ENCODE measurements around the gene S100A16. TPM values are rescaled to one million over a fixed set of nuclear protein-coding genes. Genes with fewer than 3 reads are reported as not detected.

S100A16 gene
- total RNA-seq, 1 experiment from 2014 or later = not detected

GRCh38 chr1:153633754-153634665 lies 21.1 kb upstream of the S100A16 start, which contains the start of gene CHTOP:
Gene CHTOP (plus strand): TSS chr1:153634066. CDS start chr1:153636589, 2,523 bp downstream.
- Histone ChIP-seq H3K9me2 (replicated peaks; ENCODE audit: insufficient read depth, low read length) (no peaks in the 10 kb centered on the region), H2AFZ (ENCODE audit: low read length) (no peak within 1 kb of the TSS), H3K4me1 (ENCODE audit: low read length) (peaks cover 14% of the 10 kb centered on the region), H4K20me1 (ENCODE audit: insufficient read depth, low read depth, low read length) (peaks cover 3% of the 10 kb centered on the region; the same call in 1 of the 2 replicates), H3K9ac (ENCODE audit: low read length) (peak within 1 kb of the TSS; percentile 100), H3K27ac (ENCODE audit: low read length) (peak within 1 kb of the TSS; percentile 98), H3K4me3 (ENCODE audit: low read length) (peak within 1 kb of the TSS; percentile 93), H3K36me3 (ENCODE audit: insufficient read depth, low read length) (peaks cover 30% of the 10 kb centered on the region), H3K79me2 (ENCODE audit: low read length) (peaks cover 34% of the 10 kb centered on the region), H3K9me3 (ENCODE audit: low read length) (no peaks in the 10 kb centered on the region), H3K4me2 (ENCODE audit: low read depth, low read length, poor library complexity, severe bottlenecking) (peak within 1 kb of the TSS; percentile 74), H3K27me3 (ENCODE audit: low read length) (no peaks in the 10 kb centered on the region)
- peak; percentile 99 for DNase-seq

- H3K36me3 ChIP-seq (ENCODE audit: insufficient read depth, low read length) = peaks cover 24% of the 10 kb centered on the region
- peaks cover 19% of the 10 kb centered on the region for H3K4me1 ChIP-seq (ENCODE audit: low read length)
- no peaks in the 10 kb centered on the region for H3K27me3 ChIP-seq (ENCODE audit: low read length)
- H3K4me3 ChIP-seq (ENCODE audit: low read length) = no peak overlapping the region
- H4K20me1 ChIP-seq (ENCODE audit: insufficient read depth, low read depth, low read length) = peaks cover 3% of the 10 kb centered on the region; the same call in 1 of the 2 replicates
- peaks cover 34% of the 10 kb centered on the region for H3K79me2 ChIP-seq (ENCODE audit: low read length)
- H2AFZ ChIP-seq (ENCODE audit: low read length) = no peak overlapping the region
- H3K4me2 ChIP-seq (ENCODE audit: low read depth, low read length, poor library complexity, severe bottlenecking) = no peak overlapping the region
- DNase-seq = no peak
- no peaks in the 10 kb centered on the region for H3K9me3 ChIP-seq (ENCODE audit: low read length)
- H3K9ac ChIP-seq (ENCODE audit: low read length) = no peak overlapping the region
- H3K9me2 ChIP-seq (replicated peaks; ENCODE audit: insufficient read depth, low read length) = no peaks in the 10 kb centered on the region
- H3K27ac ChIP-seq (ENCODE audit: low read length) = no peak overlapping the region
These were observed 20.3 kb upstream of the S100A16 start for GRCh38 chr1:153633161-153633753.

- Histone ChIP-seq H3K4me2 (ENCODE audit: low read depth, low read length, poor library complexity, severe bottlenecking) (no peak overlapping the region), H3K4me3 (ENCODE audit: low read length) (no peak overlapping the region), H3K9me2 (replicated peaks; ENCODE audit: insufficient read depth, low read length) (no peaks in the 10 kb centered on the region), H3K79me2 (ENCODE audit: low read length) (peaks cover 21% of the 10 kb centered on the region), H3K4me1 (ENCODE audit: low read length) (peaks cover 38% of the 10 kb centered on the region), H3K27ac (ENCODE audit: low read length) (no peak overlapping the region), H3K9me3 (ENCODE audit: low read length) (no peaks in the 10 kb centered on the region), H3K9ac (ENCODE audit: low read length) (no peak overlapping the region), H3K36me3 (ENCODE audit: insufficient read depth, low read length) (peaks cover 6% of the 10 kb centered on the region; the same call in 1 of the 2 replicates), H4K20me1 (ENCODE audit: insufficient read depth, low read depth, low read length) (peaks cover 3% of the 10 kb centered on the region; the same call in 1 of the 2 replicates), H2AFZ (ENCODE audit: low read length) (no peak overlapping the region), H3K27me3 (ENCODE audit: low read length) (no peaks in the 10 kb centered on the region)
- DNase-seq = no peak
These were observed 18.4 kb upstream of the S100A16 start for GRCh38 chr1:153631047-153632022.

- no peaks in the 10 kb centered on the region for H4K20me1 ChIP-seq (ENCODE audit: insufficient read depth, low read depth, low read length)
- H3K4me1 ChIP-seq (ENCODE audit: low read length) = peaks cover 30% of the 10 kb centered on the region
- H3K9me3 ChIP-seq (ENCODE audit: low read length) = no peaks in the 10 kb centered on the region
- H3K4me3 ChIP-seq (ENCODE audit: low read length) = no peak overlapping the region
- H2AFZ ChIP-seq (ENCODE audit: low read length) = no peak overlapping the region
- no peaks in the 10 kb centered on the region for H3K27me3 ChIP-seq (ENCODE audit: low read length)
- H3K79me2 ChIP-seq (ENCODE audit: low read length) = peaks cover 11% of the 10 kb centered on the region
- no peaks in the 10 kb centered on the region for H3K36me3 ChIP-seq (ENCODE audit: insufficient read depth, low read length)
- no peak overlapping the region for H3K9ac ChIP-seq (ENCODE audit: low read length)
- H3K9me2 ChIP-seq (replicated peaks; ENCODE audit: insufficient read depth, low read length) = no peaks in the 10 kb centered on the region
- H3K27ac ChIP-seq (ENCODE audit: low read length) = no peak overlapping the region
- no peak for DNase-seq
- no peak overlapping the region for H3K4me2 ChIP-seq (ENCODE audit: low read depth, low read length, poor library complexity, severe bottlenecking)
These were observed 17.4 kb upstream of the S100A16 start for GRCh38 chr1:153630384-153630783.

- no peak for DNase-seq
- H3K36me3 ChIP-seq (ENCODE audit: insufficient read depth, low read length) = no peaks in the 10 kb centered on the region
- H3K4me1 ChIP-seq (ENCODE audit: low read length) = peaks cover 26% of the 10 kb centered on the region
- no peak overlapping the region for H3K4me2 ChIP-seq (ENCODE audit: low read depth, low read length, poor library complexity, severe bottlenecking)
- no peaks in the 10 kb centered on the region for H3K27me3 ChIP-seq (ENCODE audit: low read length)
- H3K4me3 ChIP-seq (ENCODE audit: low read length) = no peak overlapping the region
- no peaks in the 10 kb centered on the region for H3K9me2 ChIP-seq (replicated peaks; ENCODE audit: insufficient read depth, low read length)
- H2AFZ ChIP-seq (ENCODE audit: low read length) = no peak overlapping the region
- H4K20me1 ChIP-seq (ENCODE audit: insufficient read depth, low read depth, low read length) = no peaks in the 10 kb centered on the region
- no peaks in the 10 kb centered on the region for H3K9me3 ChIP-seq (ENCODE audit: low read length)
- H3K79me2 ChIP-seq (ENCODE audit: low read length) = peaks cover 7% of the 10 kb centered on the region
- H3K9ac ChIP-seq (ENCODE audit: low read length) = no peak overlapping the region
- no peak overlapping the region for H3K27ac ChIP-seq (ENCODE audit: low read length)
These were observed 17.0 kb upstream of the S100A16 start for GRCh38 chr1:153629971-153630370.

GRCh38 chr1:153629343-153629665 lies 16.4 kb upstream of the S100A16 start:
- no peak for DNase-seq
- no peaks in the 10 kb centered on the region for H3K27me3 ChIP-seq (ENCODE audit: low read length)
- no peak overlapping the region for H3K27ac ChIP-seq (ENCODE audit: low read length)
- no peak overlapping the region for H3K4me3 ChIP-seq (ENCODE audit: low read length)
- no peaks in the 10 kb centered on the region for H3K36me3 ChIP-seq (ENCODE audit: insufficient read depth, low read length)
- no peak overlapping the region for H3K9ac ChIP-seq (ENCODE audit: low read length)
- H3K9me2 ChIP-seq (replicated peaks; ENCODE audit: insufficient read depth, low read length) = no peaks in the 10 kb centered on the region
- H3K9me3 ChIP-seq (ENCODE audit: low read length) = no peaks in the 10 kb centered on the region
- H3K4me2 ChIP-seq (ENCODE audit: low read depth, low read length, poor library complexity, severe bottlenecking) = no peak overlapping the region
- no peaks in the 10 kb centered on the region for H4K20me1 ChIP-seq (ENCODE audit: insufficient read depth, low read depth, low read length)
- no peak overlapping the region for H2AFZ ChIP-seq (ENCODE audit: low read length)
- H3K79me2 ChIP-seq (ENCODE audit: low read length) = peaks cover under 1% of the 10 kb centered on the region
- peaks cover 24% of the 10 kb centered on the region for H3K4me1 ChIP-seq (ENCODE audit: low read length)

- Histone ChIP-seq H3K4me1 (ENCODE audit: low read length) (peaks cover 24% of the 10 kb centered on the region), H3K9me3 (ENCODE audit: low read length) (no peaks in the 10 kb centered on the region), H3K27me3 (ENCODE audit: low read length) (no peaks in the 10 kb centered on the region), H3K9ac (ENCODE audit: low read length) (0 out of 2 replicates have a peak overlapping the region, but pooled peaks have one; percentile 36), H3K27ac (ENCODE audit: low read length) (no peak overlapping the region), H3K79me2 (ENCODE audit: low read length) (no peaks in the 10 kb centered on the region), H3K4me2 (ENCODE audit: low read depth, low read length, poor library complexity, severe bottlenecking) (no peak overlapping the region), H3K9me2 (replicated peaks; ENCODE audit: insufficient read depth, low read length) (no peaks in the 10 kb centered on the region), H3K4me3 (ENCODE audit: low read length) (no peak overlapping the region), H3K36me3 (ENCODE audit: insufficient read depth, low read length) (no peaks in the 10 kb centered on the region), H4K20me1 (ENCODE audit: insufficient read depth, low read depth, low read length) (no peaks in the 10 kb centered on the region), H2AFZ (ENCODE audit: low read length) (no peak overlapping the region)
- no peak for DNase-seq
These were observed 15.9 kb upstream of the S100A16 start for GRCh38 chr1:153628638-153629342.

Measured in Karpas-422 (cell line).